SK-N-SH treated with all-trans-retinoic acid at 6 μM for 48 hours (cell line): ENCODE measurements around the gene ABTB1.

Experiments used
- ATAC-seq: fragments of 200-7000 bp; cut with Tn5 transposase; 3 replicates; pipeline ENCODE4 v1.9.1; 2020; ENCODE audit warnings: mild to moderate bottlenecking, moderate library complexity
- BACH2 ChIP-seq: fragments of 250-450 bp; sonication (Bioruptor Pico); IDR thresholded peaks from 2 replicates; pipeline ENCODE4 v1.9.0; 2021; ENCODE audit warnings: mild to moderate bottlenecking, borderline replicate concordance
- CREB5 ChIP-seq: fragments of 250-450 bp; sonication (Bioruptor Pico); IDR thresholded peaks from 2 replicates; pipeline ENCODE4 v1.5.1; 2020; ENCODE audit warnings: low read depth, mild to moderate bottlenecking, moderate library complexity
- CSDC2 ChIP-seq: fragments of 250-450 bp; sonication (Bioruptor Pico); IDR thresholded peaks from 2 replicates; pipeline ENCODE4 v1.5.0; 2020; ENCODE audit warnings: mild to moderate bottlenecking, moderate library complexity
- ESRRG ChIP-seq: fragments of 250-450 bp; sonication (Bioruptor Pico); IDR thresholded peaks from 2 replicates; pipeline ENCODE4 v1.6.1; 2021; ENCODE audit warnings: mild to moderate bottlenecking
- ISL1 ChIP-seq: fragments of 250-450 bp; sonication (Bioruptor Pico); IDR thresholded peaks from 2 replicates; pipeline ENCODE4 v2.1.2; 2022; ENCODE audit warnings: mild to moderate bottlenecking, moderate library complexity
- RARB ChIP-seq: fragments of 250-450 bp; sonication (Bioruptor Pico); IDR thresholded peaks from 2 replicates; pipeline ENCODE4 v1.8.0; 2021; ENCODE audit warnings: mild to moderate bottlenecking, moderate library complexity
- SNAI2 ChIP-seq: fragments of 250-450 bp; sonication (Bioruptor Pico); IDR thresholded peaks from 2 replicates; pipeline ENCODE4 v1.5.0; 2020; ENCODE audit warnings: mild to moderate bottlenecking, moderate library complexity
- TCF4 ChIP-seq: fragments of 250-450 bp; sonication (Bioruptor Pico); IDR thresholded peaks from 2 replicates; pipeline ENCODE4 v1.8.0; 2021; ENCODE audit warnings: mild to moderate bottlenecking, moderate library complexity, borderline replicate concordance
- TOX ChIP-seq: fragments of 250-450 bp; sonication (Bioruptor Pico); IDR thresholded peaks from 2 replicates; pipeline ENCODE4 v1.8.0; 2021; ENCODE audit warnings: mild to moderate bottlenecking, moderate library complexity, borderline replicate concordance
- ZC3H10 ChIP-seq: fragments of 250-450 bp; sonication (Bioruptor Pico); IDR thresholded peaks from 2 replicates; pipeline ENCODE4 v1.5.1; 2021; ENCODE audit warnings: mild to moderate bottlenecking, moderate library complexity
- ZFP3 ChIP-seq: fragments of 250-450 bp; sonication (Bioruptor Pico); IDR thresholded peaks from 2 replicates; pipeline ENCODE4 v1.5.0; 2020; ENCODE audit warnings: mild to moderate bottlenecking, moderate library complexity
- ZFP30 ChIP-seq: fragments of 450-650 bp; formaldehyde crosslinking; IDR thresholded peaks from 2 replicates; pipeline ENCODE4 v1.5.0; 2022; ENCODE audit warnings: mild to moderate bottlenecking, moderate library complexity
- ZNF565 ChIP-seq: fragments of 450-650 bp; formaldehyde crosslinking; conservative IDR thresholded peaks from 2 replicates; pipeline ENCODE4 v1.5.0; 2020; ENCODE audit warnings: low read depth, mild to moderate bottlenecking, moderate library complexity
- ZNF8 ChIP-seq: fragments of 450-650 bp; formaldehyde crosslinking; IDR thresholded peaks from 2 replicates; pipeline ENCODE4 v1.5.0; 2020; ENCODE audit warnings: mild to moderate bottlenecking, moderate library complexity
- TF ChIP-seq, protein P1 (sequence below): fragments of 250-450 bp; sonication (Bioruptor Pico); IDR thresholded peaks from 2 replicates; pipeline ENCODE4 v1.5.1; 2021; ENCODE audit warnings: mild to moderate bottlenecking, moderate library complexity
- TF ChIP-seq, protein P2 (sequence below): fragments of 250-450 bp; sonication (Bioruptor Pico); IDR thresholded peaks from 2 replicates; pipeline ENCODE4 v1.5.0; 2020; ENCODE audit warnings: mild to moderate bottlenecking, moderate library complexity

The ABTB1 gene

GRCh38 chr3:127706312-127706711 is 33.6 kb downstream of the ABTB1 start (continued):
- TF ChIP-seq CREB5 (CRISPR knock-in tag) (no peak), BACH2 (no peak), ZC3H10 (CRISPR knock-in tag) (no peak), ISL1 (CRISPR knock-in tag) (no peak), ZNF8 (CRISPR knock-in tag) (no peak)
- TF ChIP-seq, protein P1, sequence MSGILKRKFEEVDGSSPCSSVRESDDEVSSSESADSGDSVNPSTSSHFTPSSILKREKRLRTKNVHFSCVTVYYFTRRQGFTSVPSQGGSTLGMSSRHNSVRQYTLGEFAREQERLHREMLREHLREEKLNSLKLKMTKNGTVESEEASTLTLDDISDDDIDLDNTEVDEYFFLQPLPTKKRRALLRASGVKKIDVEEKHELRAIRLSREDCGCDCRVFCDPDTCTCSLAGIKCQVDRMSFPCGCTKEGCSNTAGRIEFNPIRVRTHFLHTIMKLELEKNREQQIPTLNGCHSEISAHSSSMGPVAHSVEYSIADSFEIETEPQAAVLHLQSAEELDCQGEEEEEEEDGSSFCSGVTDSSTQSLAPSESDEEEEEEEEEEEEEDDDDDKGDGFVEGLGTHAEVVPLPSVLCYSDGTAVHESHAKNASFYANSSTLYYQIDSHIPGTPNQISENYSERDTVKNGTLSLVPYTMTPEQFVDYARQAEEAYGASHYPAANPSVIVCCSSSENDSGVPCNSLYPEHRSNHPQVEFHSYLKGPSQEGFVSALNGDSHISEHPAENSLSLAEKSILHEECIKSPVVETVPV (CRISPR knock-in tag) = no peak

DNA sequence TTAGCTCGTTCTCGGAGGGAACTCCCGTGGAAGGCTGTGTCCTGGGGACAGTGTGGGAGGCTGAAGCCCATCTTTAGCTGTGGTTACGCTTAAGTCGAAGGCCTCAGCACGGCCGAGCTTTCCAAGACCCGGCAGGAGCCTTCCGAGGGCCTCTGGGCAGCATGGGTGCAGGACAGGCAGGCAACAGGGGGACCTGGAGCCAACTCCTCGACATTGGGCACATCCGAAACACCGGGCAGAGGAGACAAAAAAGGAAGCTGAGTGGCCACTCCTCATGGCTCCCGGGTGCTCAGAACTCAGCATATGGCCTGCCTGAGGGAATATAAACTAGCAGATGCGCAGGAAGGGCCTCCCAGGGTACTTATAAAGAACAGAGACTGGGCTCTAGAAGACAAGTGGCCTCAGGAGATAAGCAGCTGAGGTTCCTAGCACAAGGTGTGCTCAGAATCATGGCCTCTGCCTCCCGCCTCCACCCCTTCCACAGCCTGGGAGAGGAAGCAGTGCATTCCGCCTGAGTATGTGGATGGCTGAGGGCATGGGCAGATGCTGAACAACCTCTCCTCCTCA is 34.1 kb downstream of the ABTB1 start:
- no peak for ATAC-seq
- no peak for TF ChIP-seq RARB (CRISPR knock-in tag)
- no peak for TF ChIP-seq BACH2
- TF ChIP-seq TOX (CRISPR knock-in tag) = no peak
- TF ChIP-seq SNAI2 (CRISPR knock-in tag) = no peak
- TF ChIP-seq ISL1 (CRISPR knock-in tag) = no peak
- TF ChIP-seq ZFP3 = no peak
- TF ChIP-seq TCF4 (CRISPR knock-in tag) = no peak
- no peak for TF ChIP-seq ZC3H10 (CRISPR knock-in tag)
- TF ChIP-seq ZNF8 (CRISPR knock-in tag) = no peak
- no peak for TF ChIP-seq ESRRG
- TF ChIP-seq, protein P2, sequence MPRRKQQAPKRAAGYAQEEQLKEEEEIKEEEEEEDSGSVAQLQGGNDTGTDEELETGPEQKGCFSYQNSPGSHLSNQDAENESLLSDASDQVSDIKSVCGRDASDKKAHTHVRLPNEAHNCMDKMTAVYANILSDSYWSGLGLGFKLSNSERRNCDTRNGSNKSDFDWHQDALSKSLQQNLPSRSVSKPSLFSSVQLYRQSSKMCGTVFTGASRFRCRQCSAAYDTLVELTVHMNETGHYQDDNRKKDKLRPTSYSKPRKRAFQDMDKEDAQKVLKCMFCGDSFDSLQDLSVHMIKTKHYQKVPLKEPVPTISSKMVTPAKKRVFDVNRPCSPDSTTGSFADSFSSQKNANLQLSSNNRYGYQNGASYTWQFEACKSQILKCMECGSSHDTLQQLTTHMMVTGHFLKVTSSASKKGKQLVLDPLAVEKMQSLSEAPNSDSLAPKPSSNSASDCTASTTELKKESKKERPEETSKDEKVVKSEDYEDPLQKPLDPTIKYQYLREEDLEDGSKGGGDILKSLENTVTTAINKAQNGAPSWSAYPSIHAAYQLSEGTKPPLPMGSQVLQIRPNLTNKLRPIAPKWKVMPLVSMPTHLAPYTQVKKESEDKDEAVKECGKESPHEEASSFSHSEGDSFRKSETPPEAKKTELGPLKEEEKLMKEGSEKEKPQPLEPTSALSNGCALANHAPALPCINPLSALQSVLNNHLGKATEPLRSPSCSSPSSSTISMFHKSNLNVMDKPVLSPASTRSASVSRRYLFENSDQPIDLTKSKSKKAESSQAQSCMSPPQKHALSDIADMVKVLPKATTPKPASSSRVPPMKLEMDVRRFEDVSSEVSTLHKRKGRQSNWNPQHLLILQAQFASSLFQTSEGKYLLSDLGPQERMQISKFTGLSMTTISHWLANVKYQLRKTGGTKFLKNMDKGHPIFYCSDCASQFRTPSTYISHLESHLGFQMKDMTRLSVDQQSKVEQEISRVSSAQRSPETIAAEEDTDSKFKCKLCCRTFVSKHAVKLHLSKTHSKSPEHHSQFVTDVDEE = no peak

- ATAC-seq = no peak
- TF ChIP-seq ZNF565 (CRISPR knock-in tag) (no peak), ZFP30 (no peak), ZFP3 (no peak), CSDC2 (no peak)
Observed at GRCh38 chr3:127707851-127708411, 35.2 kb downstream of the ABTB1 start.

DNA sequence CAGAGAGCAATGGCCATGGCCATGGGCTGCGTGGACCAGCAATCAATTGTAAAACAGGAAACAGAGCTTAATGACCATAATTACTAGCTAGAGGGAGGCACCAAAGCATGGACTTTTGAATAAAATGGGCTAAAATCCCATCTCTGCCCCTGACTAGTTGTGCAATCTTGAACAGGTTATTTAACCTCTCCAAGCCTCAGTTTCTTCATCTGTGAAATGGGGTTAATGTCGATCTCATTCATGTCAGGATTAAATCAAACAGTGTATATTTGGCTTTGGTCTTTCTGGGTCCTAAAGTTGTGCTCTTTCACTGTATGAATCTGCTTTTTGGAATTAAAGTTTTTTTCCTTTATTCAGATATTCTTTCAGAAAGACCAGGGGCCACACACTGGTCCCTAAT is 36.1 kb downstream of the ABTB1 start:
- TF ChIP-seq CREB5 (CRISPR knock-in tag) (no peak), SNAI2 (CRISPR knock-in tag) (no peak)
- TF ChIP-seq, protein P2 = no peak
- ATAC-seq = no peak
